HepG2 (cell line): ENCODE data around the gene LOXL4. TPM values are rescaled to one million over a fixed set of nuclear protein-coding genes. Genes with fewer than 3 reads are reported as not detected.
A peak's percentile ranks its signal among the peaks of the same experiment; 100 is the strongest.

Experiments
- ATAC-seq: fragments of 200-7000 bp; cut with Tn5 transposase; 3 replicates; pipeline ENCODE4 v1.9.1; 2020; ENCODE audit warnings: mild to moderate bottlenecking, moderate library complexity
- BruUV-seq: library from RNA; stranded (reverse); fragments of 400-500 nt; replicated peaks from 2 replicates; lab custom pipeline; 2021; lab: Mats Ljungman, UMichigan
- CTCF ChIA-PET: fragments of 300-600 bp; formaldehyde crosslinking; extraction: SDS; loops from one replicate; lab custom pipeline; 2021; ENCODE audit warnings: low total read pairs, inconsistent platforms, low intra/inter-chr PET ratio; lab: Yijun Ruan, JAX
- POLR2A ChIA-PET: fragments of 350-600 bp; sonication (Branson Sonifier 250); formaldehyde crosslinking; loops from one replicate; lab custom pipeline; 2020; ENCODE audit warnings: antibody characterized with exemption, inconsistent platforms; lab: Yijun Ruan, JAX
- DNase-seq: peaks from one replicate; pipeline ENCODE4 v3.0.0-alpha.2; 2015; ENCODE audit warnings: low spot score
- FAIRE-seq: peaks from 3 replicates; lab custom pipeline; 2011; peaks lifted over from hg19 to GRCh38; lab: Jason Lieb, UNC
- H2AFZ ChIP-seq: one replicate; pipeline ENCODE4 v1.6.1; 2011; ENCODE audit warnings: low read length, inconsistent platforms
- H3K27ac ChIP-seq: fragments of 300-600 bp; 3 replicates; pipeline ENCODE4 v1.8.0; 2011; ENCODE audit warnings: mixed run types, mild to moderate bottlenecking, mixed read lengths, low read length, inconsistent platforms; ENCODE audit not compliant: insufficient read depth; ENCODE audit errors: extremely low read length
- H3K27me3 ChIP-seq, 2 experiments: fragments of 200-600 bp in 1 of 2; 2 replicates in 1 of 2; 3 replicates in 1 of 2; pipeline versions ENCODE4 v1.6.0 to v1.8.0; 2011; ENCODE audit warnings: low read length in 2 of 2, mild to moderate bottlenecking in 2 of 2, moderate library complexity in 2 of 2, inconsistent platforms in 1 of 2; ENCODE audit not compliant: insufficient read depth in 2 of 2, control insufficient read depth in 1 of 2
- H3K36me3 ChIP-seq, 2 experiments: fragments of 200-600 bp in 1 of 2; replicated peaks in 1 of 2; 2 replicates in 1 of 2; 3 replicates in 1 of 2; pipeline versions ENCODE4 v1.5.1 to v1.8.0; 2011; ENCODE audit warnings: low read length in 2 of 2, inconsistent platforms in 1 of 2; ENCODE audit not compliant: insufficient read depth in 2 of 2, control insufficient read depth in 1 of 2
- H3K4me1 ChIP-seq: 2 replicates; pipeline ENCODE4 v1.5.1; 2012; ENCODE audit warnings: low read length, inconsistent platforms; ENCODE audit not compliant: insufficient read depth
- H3K4me2 ChIP-seq: 2 replicates; pipeline ENCODE4 v1.6.0; 2011; ENCODE audit warnings: low read depth, low read length, inconsistent platforms
- H3K4me3 ChIP-seq, 3 experiments: fragments of 200-600 bp in 1 of 3; sonication (generic), shearing (Covaris generic) in 1 of 3; replicated peaks in 1 of 3; 2 replicates each; pipeline ENCODE4 v1.5.1; 2011 to 2016; ENCODE audit warnings: low read length in 3 of 3, inconsistent platforms in 2 of 3, low read depth in 2 of 3, mild to moderate bottlenecking in 2 of 3, control low read depth in 1 of 3, mixed read lengths in 1 of 3; ENCODE audit not compliant: insufficient read depth in 1 of 3
- H3K79me2 ChIP-seq: one replicate; pipeline ENCODE4 v1.6.1; 2011; ENCODE audit warnings: low read length, inconsistent platforms; ENCODE audit not compliant: insufficient read depth
- H3K9ac ChIP-seq: 2 replicates; pipeline ENCODE4 v1.6.0; 2011; ENCODE audit warnings: mild to moderate bottlenecking, low read depth, low read length, inconsistent platforms; ENCODE audit not compliant: insufficient read depth
- H3K9me3 ChIP-seq: 2 replicates; pipeline ENCODE4 v1.5.1; 2012; ENCODE audit warnings: mild to moderate bottlenecking, low read length
- H4K20me1 ChIP-seq: 2 replicates; pipeline ENCODE4 v1.6.0; 2011; ENCODE audit warnings: inconsistent platforms, mild to moderate bottlenecking, low read length, moderate library complexity; ENCODE audit not compliant: insufficient read depth
- AHR ChIP-seq: IDR thresholded peaks from 2 replicates; pipeline ENCODE4 v1.6.1; 2018; ENCODE audit warnings: missing genetic modification reagents, missing compliant biosample characterization
- CBX5 ChIP-seq: sonication (generic); formaldehyde crosslinking; IDR thresholded peaks from 2 replicates; pipeline ENCODE4 v1.4.0; 2020; ENCODE audit warnings: missing genetic modification reagents, borderline replicate concordance
- ELF4 ChIP-seq: sonication (generic); formaldehyde crosslinking; IDR thresholded peaks from 2 replicates; pipeline ENCODE4 v1.5.0; 2020; ENCODE audit warnings: missing genetic modification reagents, mild to moderate bottlenecking, moderate library complexity, borderline replicate concordance
- MBD4 ChIP-seq: IDR thresholded peaks from 2 replicates; pipeline ENCODE4 v1.6.1; 2012; ENCODE audit warnings: low read length, inconsistent platforms, borderline replicate concordance
- MBNL3 ChIP-seq: fragments of 250-450 bp; sonication (Bioruptor Pico); conservative IDR thresholded peaks from 2 replicates; pipeline ENCODE4 v1.8.0; 2022; ENCODE audit warnings: mild to moderate bottlenecking, inconsistent platforms
- MLLT10 ChIP-seq: sonication (generic); formaldehyde crosslinking; IDR thresholded peaks from 2 replicates; pipeline ENCODE4 v1.4.0; 2020; ENCODE audit warnings: missing genetic modification reagents
- NFE2L2 ChIP-seq: fragments of 150-350 bp; IDR thresholded peaks from 2 replicates; pipeline ENCODE4 v1.6.1; 2014; ENCODE audit warnings: low read length
- POGZ ChIP-seq: sonication (generic); formaldehyde crosslinking; IDR thresholded peaks from 2 replicates; pipeline ENCODE4 v1.4.0; 2020; ENCODE audit warnings: mild to moderate bottlenecking, missing genetic modification reagents
- RXRB ChIP-seq: IDR thresholded peaks from 2 replicates; pipeline ENCODE4 v1.6.1; 2016; ENCODE audit warnings: borderline replicate concordance, missing genetic modification reagents, missing compliant biosample characterization
- SP4 ChIP-seq: sonication (generic); formaldehyde crosslinking; IDR thresholded peaks from 2 replicates; pipeline ENCODE4 v1.8.1; 2023; ENCODE audit warnings: mild to moderate bottlenecking, missing genetic modification reagents
- SRY ChIP-seq: sonication (generic); formaldehyde crosslinking; IDR thresholded peaks from 2 replicates; pipeline ENCODE4 v1.8.0; 2022; ENCODE audit warnings: mild to moderate bottlenecking, missing genetic modification reagents
- ZNF598 ChIP-seq: sonication (generic); formaldehyde crosslinking; IDR thresholded peaks from 2 replicates; pipeline ENCODE4 v1.5.1; 2020; ENCODE audit warnings: mild to moderate bottlenecking, missing genetic modification reagents, borderline replicate concordance
- ZNF749 ChIP-seq: sonication (generic); formaldehyde crosslinking; IDR thresholded peaks from 2 replicates; pipeline ENCODE4 v1.8.0; 2022; ENCODE audit warnings: mild to moderate bottlenecking, missing genetic modification reagents, moderate library complexity, borderline replicate concordance
- ZNF761 ChIP-seq: sonication (generic); formaldehyde crosslinking; conservative IDR thresholded peaks from 2 replicates; pipeline ENCODE4 v1.4.0; 2020; ENCODE audit warnings: mild to moderate bottlenecking, missing genetic modification reagents
- WGBS: methylation state at CpG from one replicate; pipeline ENCODE4 v1.1.6; 2017; ENCODE audit warnings: low lambda C conversion rate; 5-methylcytosine and 5-hydroxymethylcytosine counted together
- in situ Hi-C: cut with HindIII; loops from 2 replicates; pipeline ENCODE4 v1.10.0; 2017; ENCODE audit warnings: low pct_unique_long_range_greater_than_20kb; ENCODE audit not compliant: extremely low pct_ligation_motif_present
- intact Hi-C: fragments of 100-400 bp; cut with micrococcal nuclease; formaldehyde crosslinking; loops from one replicate; pipeline ENCODE4 v1.10.0; 2022; ENCODE audit not compliant: unreplicated experiment
- polyA plus RNA-seq, 8 experiments: library from polyadenylated mRNA; depleted of rRNA in 3 of 8; stranded (reverse) in 7 of 8; unstranded in 1 of 8; fragments of >200 nt; fragmentation: Illumina TruSeq in 4 of 8; extraction: Trizol in 4 of 8; gene quantifications; 2 replicates each; pipeline versions ENCODE4 v1.2.1 to v1.2.3, GENCODE V29; 2011 to 2016; ENCODE audit warnings: low read depth in 4 of 8, missing spikeins in 1 of 8, mixed read lengths in 1 of 8; ENCODE audit not compliant: insufficient read depth in 1 of 8
- total RNA-seq, 5 experiments: library from RNA; depleted of rRNA; stranded (reverse); fragments of >200 nt; fragmentation: Illumina TruSeq; extraction: Trizol; gene quantifications; 2 replicates each; pipeline ENCODE4 v1.2.3, GENCODE V29; 2016; ENCODE audit warnings: low read depth in 1 of 5
- TF ChIP-seq, protein P1 (sequence below): sonication (generic); formaldehyde crosslinking; IDR thresholded peaks from 2 replicates; pipeline ENCODE4 v1.9.0; 2021; ENCODE audit warnings: missing genetic modification reagents, borderline replicate concordance
- TF ChIP-seq, protein P2 (sequence below): IDR thresholded peaks from 2 replicates; pipeline ENCODE4 v1.6.1; 2012; ENCODE audit warnings: low read depth, low read length, improper control_type of control experiment
- TF ChIP-seq, protein P3 (sequence below), 2 experiments: sonication (generic) in 1 of 2; formaldehyde crosslinking in 1 of 2; IDR thresholded peaks; 2 replicates each; pipeline versions ENCODE4 v1.6.1 to v1.9.0; 2014 to 2022; ENCODE audit warnings: antibody characterized with exemption in 1 of 2, borderline replicate concordance in 1 of 2, inconsistent platforms in 1 of 2, low read depth in 1 of 2, missing genetic modification reagents in 1 of 2

The LOXL4 gene
- total and polyA plus RNA-seq, 2 of the 13 experiments (the other 11 are each of a cell fraction or from before 2014, with no cell fraction given), result 8.8 to 21.1 TPM

DNA sequence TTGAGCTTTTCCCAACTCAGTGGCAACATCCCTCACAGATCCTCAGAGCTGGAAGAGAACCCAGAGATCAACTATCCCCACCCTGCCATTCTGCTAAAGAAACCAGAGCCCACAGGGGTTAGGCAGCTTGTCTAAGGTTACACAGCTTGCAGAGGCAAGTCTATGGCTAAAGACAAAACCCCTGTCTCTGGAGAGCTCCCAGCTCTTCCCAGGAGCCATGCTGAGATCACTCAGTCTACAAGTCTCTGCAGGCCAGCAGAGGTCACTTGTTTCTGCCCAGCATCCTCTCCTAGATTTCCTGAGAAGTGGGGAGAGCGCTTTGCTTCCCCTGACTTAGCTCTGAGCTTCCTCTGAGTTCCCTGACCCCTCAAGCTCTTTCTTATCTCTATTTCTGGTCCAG lies 28.5 kb upstream of the LOXL4 start:
- Histone ChIP-seq H4K20me1 (no peaks in the 10 kb centered on the region; the same call in 1 of the 2 replicates), H3K27me3 (peaks cover 3 to 41% of the 10 kb centered on the region in 2 experiments; a peak in 3 of 5 replicates), H3K4me1 (peaks cover 19% of the 10 kb centered on the region), H2AFZ (no peak overlapping the region)
- POLR2A ChIA-PET, result no interaction called here
- no peak for DNase-seq
- no peak for TF ChIP-seq SP4
- TF ChIP-seq SRY (CRISPR knock-in tag), result no peak
- no peak for TF ChIP-seq ZNF598 (CRISPR knock-in tag)
- TF ChIP-seq MBD4, result no peak
- no peak for TF ChIP-seq RXRB (CRISPR knock-in tag)
- no peak for TF ChIP-seq ELF4 (CRISPR knock-in tag)
- TF ChIP-seq MBNL3 (CRISPR knock-in tag), result no peak
- no peak for TF ChIP-seq AHR (CRISPR knock-in tag)
- no peak for TF ChIP-seq MLLT10 (CRISPR knock-in tag)
- TF ChIP-seq NFE2L2, result no peak
- TF ChIP-seq, protein P1, sequence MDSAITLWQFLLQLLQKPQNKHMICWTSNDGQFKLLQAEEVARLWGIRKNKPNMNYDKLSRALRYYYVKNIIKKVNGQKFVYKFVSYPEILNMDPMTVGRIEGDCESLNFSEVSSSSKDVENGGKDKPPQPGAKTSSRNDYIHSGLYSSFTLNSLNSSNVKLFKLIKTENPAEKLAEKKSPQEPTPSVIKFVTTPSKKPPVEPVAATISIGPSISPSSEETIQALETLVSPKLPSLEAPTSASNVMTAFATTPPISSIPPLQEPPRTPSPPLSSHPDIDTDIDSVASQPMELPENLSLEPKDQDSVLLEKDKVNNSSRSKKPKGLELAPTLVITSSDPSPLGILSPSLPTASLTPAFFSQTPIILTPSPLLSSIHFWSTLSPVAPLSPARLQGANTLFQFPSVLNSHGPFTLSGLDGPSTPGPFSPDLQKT (CRISPR knock-in tag), result no peak
- no peak for TF ChIP-seq POGZ
- TF ChIP-seq, protein P2, sequence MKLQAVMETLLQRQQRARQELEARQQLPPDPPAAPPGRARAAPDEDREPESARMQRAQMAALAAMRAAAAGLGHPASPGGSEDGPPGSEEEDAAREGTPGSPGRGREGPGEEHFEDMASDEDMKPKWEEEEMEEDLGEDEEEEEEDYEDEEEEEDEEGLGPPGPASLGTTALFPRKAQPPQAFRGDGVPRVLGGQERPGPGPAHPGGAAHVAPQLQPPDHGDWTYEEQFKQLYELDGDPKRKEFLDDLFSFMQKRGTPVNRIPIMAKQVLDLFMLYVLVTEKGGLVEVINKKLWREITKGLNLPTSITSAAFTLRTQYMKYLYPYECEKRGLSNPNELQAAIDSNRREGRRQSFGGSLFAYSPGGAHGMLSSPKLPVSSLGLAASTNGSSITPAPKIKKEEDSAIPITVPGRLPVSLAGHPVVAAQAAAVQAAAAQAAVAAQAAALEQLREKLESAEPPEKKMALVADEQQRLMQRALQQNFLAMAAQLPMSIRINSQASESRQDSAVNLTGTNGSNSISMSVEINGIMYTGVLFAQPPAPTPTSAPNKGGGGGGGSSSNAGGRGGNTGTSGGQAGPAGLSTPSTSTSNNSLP, result no peak
- TF ChIP-seq ZNF761 (CRISPR knock-in tag), result no peak
- TF ChIP-seq, protein P3, sequence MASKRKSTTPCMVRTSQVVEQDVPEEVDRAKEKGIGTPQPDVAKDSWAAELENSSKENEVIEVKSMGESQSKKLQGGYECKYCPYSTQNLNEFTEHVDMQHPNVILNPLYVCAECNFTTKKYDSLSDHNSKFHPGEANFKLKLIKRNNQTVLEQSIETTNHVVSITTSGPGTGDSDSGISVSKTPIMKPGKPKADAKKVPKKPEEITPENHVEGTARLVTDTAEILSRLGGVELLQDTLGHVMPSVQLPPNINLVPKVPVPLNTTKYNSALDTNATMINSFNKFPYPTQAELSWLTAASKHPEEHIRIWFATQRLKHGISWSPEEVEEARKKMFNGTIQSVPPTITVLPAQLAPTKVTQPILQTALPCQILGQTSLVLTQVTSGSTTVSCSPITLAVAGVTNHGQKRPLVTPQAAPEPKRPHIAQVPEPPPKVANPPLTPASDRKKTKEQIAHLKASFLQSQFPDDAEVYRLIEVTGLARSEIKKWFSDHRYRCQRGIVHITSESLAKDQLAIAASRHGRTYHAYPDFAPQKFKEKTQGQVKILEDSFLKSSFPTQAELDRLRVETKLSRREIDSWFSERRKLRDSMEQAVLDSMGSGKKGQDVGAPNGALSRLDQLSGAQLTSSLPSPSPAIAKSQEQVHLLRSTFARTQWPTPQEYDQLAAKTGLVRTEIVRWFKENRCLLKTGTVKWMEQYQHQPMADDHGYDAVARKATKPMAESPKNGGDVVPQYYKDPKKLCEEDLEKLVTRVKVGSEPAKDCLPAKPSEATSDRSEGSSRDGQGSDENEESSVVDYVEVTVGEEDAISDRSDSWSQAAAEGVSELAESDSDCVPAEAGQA (IDR thresholded peaks at IDR 0.05; ENCODE audit: low read depth), result no peak
- TF ChIP-seq, protein P3 (CRISPR knock-in tag; IDR thresholded peaks at IDR 0.05; ENCODE audit: borderline replicate concordance), result no peak
- TF ChIP-seq CBX5 (CRISPR knock-in tag), result no peak
- no peak for TF ChIP-seq ZNF749 (CRISPR knock-in tag)
- TF ChIP-seq, all 625 proteins: peak for 0
- no peaks in the 10 kb centered on the region for H3K9me3 ChIP-seq
- in situ Hi-C loops, result no loop called here
- H3K9ac ChIP-seq, result no peak overlapping the region
- BruUV-seq, result no TSS peak
- FAIRE-seq (no peak), ATAC-seq (peak; percentile 16; the same call in 1 of the 3 replicates)
- no peak overlapping the region for H3K4me2 ChIP-seq
- CTCF ChIA-PET, result no interaction called here
- no peak overlapping the region for H3K27ac ChIP-seq
- H3K79me2 ChIP-seq, result no peaks in the 10 kb centered on the region
- intact Hi-C loops, result no loop called here
- H3K4me3 ChIP-seq, result no peak overlapping the region
- H3K36me3 ChIP-seq, result no peaks in the 10 kb centered on the region
- 46% methylated on average over 1 of the region's 1 CpG for WGBS
